ENCODE measurements around the gene PTGES3L.

The PTGES3L gene

GRCh38 chr17:43020030-43020621, 40.2 kb upstream of the PTGES3L start:
- Histone ChIP-seq H3K9ac (ENCODE audit: low read length) (no peak overlapping the region), H3K9me2 (replicated peaks; ENCODE audit: insufficient read depth, low read length) (no peaks in the 10 kb centered on the region), H3K27me3 (replicated peaks; ENCODE audit: insufficient read depth, low read length) (no peaks in the 10 kb centered on the region), H3K9me3 (replicated peaks; ENCODE audit: insufficient read depth, low read length) (no peaks in the 10 kb centered on the region), H3K36me3 (replicated peaks; ENCODE audit: insufficient read depth, low read length) (no peaks in the 10 kb centered on the region), H3K4me2 (ENCODE audit: low read depth, low read length) (no peak overlapping the region), H3K79me2 (ENCODE audit: low read length) (no peaks in the 10 kb centered on the region), H4K20me1 (ENCODE audit: insufficient read depth, low read length) (no peaks in the 10 kb centered on the region), H3K4me1 (ENCODE audit: low read length) (no peaks in the 10 kb centered on the region), H2AFZ (ENCODE audit: low read length) (no peak overlapping the region), H3K27ac (ENCODE audit: low read length) (no peak overlapping the region), H3K4me3 (ENCODE audit: low read length) (no peak overlapping the region), H3F3A (ENCODE audit: insufficient read depth, low read length) (peaks cover 5% of the 10 kb centered on the region; the same call in 1 of the 2 replicates)
- TF ChIP-seq EZH2phosphoT487 (IDR thresholded peaks at IDR 0.05; ENCODE audit: low read length) = no peak
- TF ChIP-seq EZH2 (optimal IDR thresholded peaks at IDR 0.05; ENCODE audit: low read depth, low read length) = no peak
- no peak for TF ChIP-seq CTCF (IDR thresholded peaks at IDR 0.05; ENCODE audit: low read length)
- DNase-seq = no peak

- no peak for DNase-seq
- H3K79me2 ChIP-seq (ENCODE audit: low read length) = no peaks in the 10 kb centered on the region
- H3K4me3 ChIP-seq (ENCODE audit: low read length) = no peak overlapping the region
- H3K9me2 ChIP-seq (replicated peaks; ENCODE audit: insufficient read depth, low read length) = no peaks in the 10 kb centered on the region
- H2AFZ ChIP-seq (ENCODE audit: low read length) = no peak overlapping the region
- H3K27ac ChIP-seq (ENCODE audit: low read length) = no peak overlapping the region
- no peaks in the 10 kb centered on the region for H3K27me3 ChIP-seq (replicated peaks; ENCODE audit: insufficient read depth, low read length)
- no peaks in the 10 kb centered on the region for H3K4me1 ChIP-seq (ENCODE audit: low read length)
- TF ChIP-seq EZH2phosphoT487 (IDR thresholded peaks at IDR 0.05; ENCODE audit: low read length) (no peak), EZH2 (optimal IDR thresholded peaks at IDR 0.05; ENCODE audit: low read depth, low read length) (no peak), CTCF (IDR thresholded peaks at IDR 0.05; ENCODE audit: low read length) (no peak)
- H3F3A ChIP-seq (ENCODE audit: insufficient read depth, low read length) = peaks cover 5% of the 10 kb centered on the region; the same call in 1 of the 2 replicates
- H3K4me2 ChIP-seq (ENCODE audit: low read depth, low read length) = no peak overlapping the region
- H3K9me3 ChIP-seq (replicated peaks; ENCODE audit: insufficient read depth, low read length) = no peaks in the 10 kb centered on the region
- H3K9ac ChIP-seq (ENCODE audit: low read length) = no peak overlapping the region
- no peaks in the 10 kb centered on the region for H4K20me1 ChIP-seq (ENCODE audit: insufficient read depth, low read length)
- no peaks in the 10 kb centered on the region for H3K36me3 ChIP-seq (replicated peaks; ENCODE audit: insufficient read depth, low read length)
These were observed 39.5 kb upstream of the PTGES3L start for GRCh38 chr17:43019418-43019817.

- no peaks in the 10 kb centered on the region for H3K9me3 ChIP-seq (replicated peaks; ENCODE audit: insufficient read depth, low read length)
- H3K4me1 ChIP-seq (ENCODE audit: low read length) = no peaks in the 10 kb centered on the region
- no peak overlapping the region for H3K9ac ChIP-seq (ENCODE audit: low read length)
These were observed 39.1 kb upstream of the PTGES3L start for GRCh38 chr17:43018932-43019331.

More at GRCh38 chr17:43018932-43019331, 39.1 kb upstream of the PTGES3L start:
- H3F3A ChIP-seq (ENCODE audit: insufficient read depth, low read length) = peaks cover 5% of the 10 kb centered on the region; the same call in 1 of the 2 replicates
- no peaks in the 10 kb centered on the region for H3K36me3 ChIP-seq (replicated peaks; ENCODE audit: insufficient read depth, low read length)
- no peaks in the 10 kb centered on the region for H3K9me2 ChIP-seq (replicated peaks; ENCODE audit: insufficient read depth, low read length)
- no peak for DNase-seq
- H3K79me2 ChIP-seq (ENCODE audit: low read length) = no peaks in the 10 kb centered on the region
- H4K20me1 ChIP-seq (ENCODE audit: insufficient read depth, low read length) = no peaks in the 10 kb centered on the region
- H2AFZ ChIP-seq (ENCODE audit: low read length) = no peak overlapping the region
- TF ChIP-seq EZH2 (optimal IDR thresholded peaks at IDR 0.05; ENCODE audit: low read depth, low read length) = no peak
- H3K27me3 ChIP-seq (replicated peaks; ENCODE audit: insufficient read depth, low read length) = no peaks in the 10 kb centered on the region
- no peak overlapping the region for H3K4me3 ChIP-seq (ENCODE audit: low read length)
- no peak overlapping the region for H3K4me2 ChIP-seq (ENCODE audit: low read depth, low read length)
- no peak overlapping the region for H3K27ac ChIP-seq (ENCODE audit: low read length)
